HG02970 (cell line): ENCODE data around the gene HMCN2.

Experiments
- ATAC-seq: cut with Tn5 transposase; IDR thresholded peaks from one replicate; pipeline ENCODE4 v1.9.1; 2021; ENCODE audit warnings: mild to moderate bottlenecking, moderate library complexity, moderate number of reproducible peaks; ENCODE audit not compliant: unreplicated experiment, low FRiP score

HMCN2 gene

GRCh38 chr9:130265431-130266235 lies at the start of gene HMCN2:
HMCN2 (plus strand) TSS chr9:130265760; CDS start chr9:130265879, 119 bp downstream.
- ATAC-seq: no peak

GRCh38 chr9:130217838-130218237 lies 47.7 kb upstream of the HMCN2 start:
- no peak for ATAC-seq

DNA sequence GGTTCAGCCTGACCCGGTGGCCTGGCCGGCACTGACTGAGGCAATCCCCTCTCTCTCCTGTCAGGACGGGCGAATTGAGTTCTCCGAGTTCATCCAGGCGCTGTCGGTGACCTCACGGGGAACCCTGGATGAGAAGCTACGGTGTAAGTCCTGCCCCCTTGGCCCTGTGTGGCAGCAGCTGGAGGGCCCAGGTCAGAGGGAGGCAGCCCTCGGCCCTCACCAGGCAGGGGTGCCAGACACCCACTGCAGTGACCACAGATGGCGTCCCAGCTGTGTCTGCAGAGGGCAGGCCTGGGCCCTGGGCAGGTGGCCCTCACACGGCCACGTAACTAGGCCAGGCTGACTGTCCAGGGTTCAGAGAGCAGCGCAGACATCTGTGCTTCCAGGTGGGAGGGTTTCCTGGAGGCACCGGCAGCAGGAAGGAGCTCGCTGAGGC lies 45.9 kb upstream of the HMCN2 start:
- ATAC-seq: no peak

DNA sequence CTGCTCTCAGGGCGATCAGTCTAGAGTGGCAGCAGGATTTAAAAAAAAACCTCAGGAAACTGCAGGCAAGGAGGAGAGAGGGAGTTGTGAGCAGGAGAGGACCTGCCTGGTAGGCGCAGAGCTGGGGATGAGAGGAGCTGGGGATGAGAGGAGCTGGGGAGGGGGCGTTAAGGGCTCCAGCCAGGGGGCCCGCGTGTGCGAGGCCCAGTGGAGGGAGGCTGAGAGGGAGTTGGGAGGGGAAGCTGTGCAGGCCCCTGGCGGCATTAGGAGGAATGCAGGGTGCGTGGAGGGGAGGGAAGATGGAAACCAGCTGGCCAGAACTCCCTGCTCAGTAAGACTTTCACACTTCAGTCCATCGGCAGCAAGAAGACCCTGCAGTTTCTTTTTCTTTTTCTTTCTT lies 45.2 kb upstream of the HMCN2 start:
- no peak for ATAC-seq

GRCh38 chr9:130222833-130223232 lies 42.7 kb upstream of the HMCN2 start:
- ATAC-seq: no peak

DNA sequence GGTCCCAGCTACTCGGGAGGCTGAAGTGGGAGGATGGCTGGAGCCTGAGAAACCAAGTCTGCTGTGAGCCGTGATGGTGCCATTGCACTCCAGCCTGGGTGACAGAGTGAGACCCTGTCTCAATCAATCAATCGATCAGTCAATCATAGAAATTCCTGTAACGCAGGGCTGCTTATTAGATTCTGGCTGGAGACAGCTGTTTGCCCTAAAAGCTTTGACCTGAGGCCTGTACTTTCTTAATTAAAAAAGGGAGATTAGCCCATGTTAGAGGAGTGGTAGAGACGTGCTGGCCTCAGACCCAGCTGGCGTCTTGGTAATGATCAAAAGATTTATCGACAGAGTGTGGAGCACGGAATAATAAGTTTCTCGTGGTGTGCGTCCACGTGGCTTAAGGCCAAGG lies 40.5 kb upstream of the HMCN2 start:
- ATAC-seq: no peak

- ATAC-seq: no peak
Observed at GRCh38 chr9:130225586-130225985, 40.0 kb upstream of the HMCN2 start.

GRCh38 chr9:130226112-130226511 lies 39.4 kb upstream of the HMCN2 start:
- no peak for ATAC-seq

DNA sequence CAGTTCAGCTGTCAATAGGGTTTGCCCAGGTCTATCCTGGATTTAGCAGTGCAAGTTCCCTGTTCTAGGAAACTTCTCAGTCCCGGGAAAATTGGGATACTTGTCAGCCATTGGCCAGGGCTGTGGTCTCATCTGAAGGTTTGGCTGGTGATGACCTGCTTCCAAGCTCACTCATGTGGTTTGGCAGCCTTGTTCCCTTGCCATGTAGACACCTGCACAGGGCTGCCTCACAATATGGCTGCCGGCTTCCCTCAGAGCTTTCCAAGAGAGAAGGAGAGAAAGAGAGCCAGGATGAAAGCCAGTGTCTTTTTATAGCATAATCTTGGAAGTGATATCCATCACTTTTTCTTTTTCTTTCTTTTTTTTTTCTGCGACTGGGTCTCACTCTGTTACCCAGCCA lies 37.7 kb upstream of the HMCN2 start:
- ATAC-seq: no peak

DNA sequence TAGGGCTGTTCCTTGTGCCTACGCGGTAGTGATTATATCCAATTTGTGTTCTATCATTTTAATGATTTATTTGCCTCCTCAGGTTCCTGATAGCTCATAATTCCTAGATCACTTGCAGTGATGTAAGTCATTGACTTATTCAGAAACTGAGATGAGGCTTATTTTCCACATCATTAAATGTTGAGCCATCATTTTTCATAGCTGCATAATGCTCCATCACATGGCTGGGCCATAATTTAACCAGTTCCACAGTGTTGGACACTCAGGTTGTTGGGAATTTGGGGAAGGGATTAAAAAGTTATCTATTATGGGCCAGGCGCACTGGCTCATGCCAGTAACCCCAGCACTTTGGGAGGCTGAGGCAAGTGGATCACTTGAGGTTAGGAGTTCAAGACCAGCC lies 35.8 kb upstream of the HMCN2 start:
- no peak for ATAC-seq

GRCh38 chr9:130230631-130231030 lies 34.9 kb upstream of the HMCN2 start:
- ATAC-seq: no peak

DNA sequence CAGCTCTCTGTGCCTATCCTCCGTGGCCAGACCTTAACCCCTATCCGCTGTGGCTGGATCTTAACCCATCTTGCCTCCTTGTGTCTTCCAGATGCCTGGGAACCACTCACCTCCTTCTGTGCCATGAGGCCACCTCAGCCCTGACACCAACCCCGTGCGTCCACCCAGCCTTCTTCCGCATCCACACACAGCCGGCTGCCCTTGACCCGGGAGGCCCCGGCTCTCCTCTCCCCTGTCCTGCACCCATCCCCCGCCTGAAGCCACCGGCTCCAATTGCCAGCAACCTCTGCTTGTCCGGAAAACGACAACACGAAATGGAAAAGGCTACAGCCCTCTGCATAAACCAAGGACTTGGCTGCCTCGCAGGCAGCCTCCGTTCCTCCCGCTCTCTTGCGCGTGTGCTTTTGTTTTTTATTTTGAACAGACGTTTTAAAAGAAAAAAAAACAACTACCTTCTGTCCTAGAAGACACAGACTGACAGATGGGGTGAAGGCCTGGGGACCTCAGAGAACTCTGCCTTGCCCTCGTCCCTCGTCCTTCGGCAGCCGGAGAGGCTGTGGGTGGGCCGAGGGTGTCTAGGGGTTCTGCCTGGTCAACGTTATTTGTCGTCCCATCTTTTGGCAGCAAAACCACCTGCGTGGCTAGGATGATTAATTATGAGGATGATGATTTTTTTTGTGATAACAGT lies 32.5 kb upstream of the HMCN2 start:
- no peak for ATAC-seq

- no peak for ATAC-seq
Observed at GRCh38 chr9:130233587-130233945, 32.0 kb upstream of the HMCN2 start.

GRCh38 chr9:130234340-130235260 lies 31.0 kb upstream of the HMCN2 start:
- ATAC-seq: no peak

DNA sequence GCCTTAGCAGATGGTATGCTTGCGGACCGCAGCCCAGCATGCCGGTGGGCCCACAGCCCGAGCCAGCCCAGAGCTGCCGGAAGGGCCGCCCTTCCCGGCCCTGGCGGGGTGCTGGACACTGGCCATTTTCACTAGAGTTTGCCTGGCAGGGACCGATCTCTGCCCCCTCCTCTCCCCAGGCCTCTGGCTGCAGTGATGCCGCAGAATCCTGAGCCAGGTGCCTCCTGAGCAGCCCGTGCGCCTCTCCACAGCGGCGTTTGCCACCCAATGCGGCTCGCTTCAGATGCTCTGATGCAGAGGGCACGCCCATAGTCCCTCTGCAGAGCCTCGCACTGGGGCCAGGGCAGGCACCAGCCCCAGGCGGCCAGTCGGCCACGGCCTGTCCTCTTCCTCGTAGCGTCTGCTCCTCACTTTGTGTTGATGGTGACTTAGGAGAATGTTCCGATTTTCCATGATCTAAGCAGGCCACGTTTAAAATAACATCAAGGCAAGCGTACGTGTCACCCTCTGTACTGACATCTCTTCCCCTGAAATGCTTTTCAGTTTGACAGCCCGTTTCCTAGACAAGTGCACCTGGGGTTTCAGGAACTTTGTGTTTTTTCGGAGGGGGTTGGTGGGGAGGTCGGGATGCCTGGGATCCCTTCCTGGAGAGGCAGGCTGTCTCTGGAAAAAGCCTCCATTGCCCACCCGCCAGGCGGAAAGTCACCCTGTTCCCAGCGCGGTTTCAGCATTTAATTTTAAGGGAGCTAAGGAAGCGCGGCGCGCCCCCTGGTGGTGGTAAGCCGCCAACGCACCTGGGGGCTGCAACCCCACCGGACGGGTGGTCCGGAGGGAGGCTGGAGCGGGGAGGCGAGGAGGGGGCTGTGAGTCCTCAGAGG lies 29.8 kb upstream of the HMCN2 start:
- no peak for ATAC-seq

DNA sequence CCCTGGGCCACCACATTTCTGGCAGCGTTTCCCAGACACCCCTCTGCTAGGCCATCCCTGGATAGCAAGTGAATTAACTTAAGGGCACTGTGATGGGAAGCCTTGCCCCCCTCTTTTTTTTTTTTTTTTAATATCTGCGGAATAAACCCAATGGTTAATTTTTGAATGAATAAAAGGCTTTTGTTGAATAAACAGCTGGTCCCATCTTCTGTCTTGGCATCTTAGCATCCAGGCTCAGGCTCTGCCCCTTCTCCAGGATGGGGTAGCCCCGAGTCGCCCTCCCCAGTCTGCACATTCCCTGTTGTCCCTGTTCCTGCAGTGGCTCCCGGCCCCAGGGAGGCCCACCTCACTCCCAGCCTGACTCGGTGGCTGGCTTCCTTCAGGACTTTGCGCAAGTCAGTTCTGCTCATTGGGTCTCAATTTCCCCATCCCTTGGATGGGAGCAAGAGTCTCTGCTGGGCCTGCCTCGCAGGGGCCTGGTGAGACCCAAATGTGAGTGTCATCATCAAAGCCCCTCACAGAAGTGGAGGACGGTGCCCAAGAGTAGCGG lies 29.0 kb upstream of the HMCN2 start:
- ATAC-seq: no peak

GRCh38 chr9:130237076-130237475 lies 28.5 kb upstream of the HMCN2 start:
- ATAC-seq: no peak

DNA sequence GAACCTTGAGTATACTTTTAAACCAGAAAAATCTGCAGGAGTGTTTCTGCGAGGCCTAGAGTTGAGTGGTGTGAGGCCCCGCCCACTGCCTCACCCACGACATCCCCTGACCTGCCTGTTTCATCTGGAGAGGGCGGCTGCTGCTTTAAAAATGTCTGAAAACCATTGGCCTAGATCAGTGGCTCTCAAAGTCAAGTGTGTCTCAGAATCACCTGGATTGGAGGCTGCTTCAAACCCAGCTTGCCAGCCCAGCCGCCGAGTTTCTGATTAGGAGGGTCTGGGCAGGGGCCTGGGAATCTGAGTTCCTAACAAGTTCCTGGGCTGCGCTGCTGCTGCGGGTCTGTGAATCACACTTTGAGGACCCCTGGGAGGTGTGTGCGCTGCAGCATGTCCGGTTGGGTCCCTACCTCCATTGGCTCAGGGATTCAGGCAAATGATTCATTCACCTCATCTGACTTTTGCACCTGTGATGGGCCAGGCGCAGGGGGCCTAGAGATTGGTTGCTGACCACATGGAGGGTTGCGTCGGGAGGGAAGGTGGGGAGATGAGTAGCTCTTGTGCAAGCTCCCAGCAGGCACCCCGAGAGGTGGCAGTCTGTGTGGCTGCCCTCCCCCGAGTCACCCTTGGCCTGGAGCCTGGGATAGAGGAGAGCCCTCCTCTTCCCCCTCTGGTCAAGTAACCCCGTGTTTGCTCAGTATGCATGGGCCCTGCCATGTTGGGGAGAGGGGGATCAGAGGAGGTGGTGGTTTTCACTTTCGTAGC lies 27.6 kb upstream of the HMCN2 start:
- no peak for ATAC-seq

- no peak for ATAC-seq
Observed at GRCh38 chr9:130239363-130239695, 26.2 kb upstream of the HMCN2 start.
